ENCODE measurements around the gene TERT.
"Not testable (repeated sequence)": the region's sequence is repeated elsewhere in the genome, so short reads cannot be mapped to it uniquely, and the experiment has no call there.

Gene TERT

DNA sequence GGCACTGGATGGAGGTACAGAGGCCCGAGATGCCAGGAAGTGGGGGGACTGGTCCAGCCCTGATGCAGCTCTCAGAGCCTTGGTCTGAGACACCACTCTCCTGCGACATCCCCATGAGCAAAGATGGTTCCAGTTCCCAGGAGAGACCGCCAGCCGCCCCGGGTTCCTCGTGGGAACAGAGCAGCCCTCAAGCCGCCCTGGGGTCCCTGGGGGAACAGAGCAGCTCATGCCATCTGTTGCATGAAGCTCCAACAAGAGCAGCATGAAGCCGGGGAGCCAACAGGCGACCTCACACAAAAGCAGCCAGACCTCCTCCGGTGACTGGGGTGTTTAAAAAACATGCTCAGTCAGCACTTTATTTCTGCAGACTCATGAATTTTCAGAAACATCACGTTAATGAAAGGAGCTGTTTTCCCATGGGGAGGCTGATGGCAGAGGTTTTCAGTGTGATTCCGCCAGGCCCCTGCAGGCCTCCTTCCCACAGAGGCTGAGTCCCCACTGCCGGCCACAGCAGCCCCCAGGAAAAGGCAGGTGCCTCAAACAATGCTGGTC is 63.4 kb downstream of the TERT start:
- DNase-seq: no peak

DNA sequence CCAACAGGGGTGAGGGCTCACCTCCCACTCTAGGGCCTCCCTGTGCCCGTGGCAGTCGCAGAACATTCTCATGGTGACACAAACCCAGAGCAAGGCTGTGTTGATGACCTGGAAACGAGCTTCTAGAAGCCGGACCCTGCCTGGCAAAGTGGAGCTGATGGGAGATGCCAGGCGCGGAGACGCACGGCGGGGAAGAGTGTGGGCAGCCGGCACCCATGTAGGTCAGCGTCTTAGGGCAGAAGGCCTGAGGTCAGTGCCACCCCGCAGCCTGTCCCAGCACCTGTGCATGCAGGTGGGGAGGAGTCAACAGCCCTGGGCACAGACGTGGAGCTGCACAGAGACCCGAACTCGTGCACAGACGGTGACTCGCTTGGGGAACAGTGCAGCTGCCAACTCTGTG is 64.3 kb downstream of the TERT start:
- no peak for DNase-seq

DNA sequence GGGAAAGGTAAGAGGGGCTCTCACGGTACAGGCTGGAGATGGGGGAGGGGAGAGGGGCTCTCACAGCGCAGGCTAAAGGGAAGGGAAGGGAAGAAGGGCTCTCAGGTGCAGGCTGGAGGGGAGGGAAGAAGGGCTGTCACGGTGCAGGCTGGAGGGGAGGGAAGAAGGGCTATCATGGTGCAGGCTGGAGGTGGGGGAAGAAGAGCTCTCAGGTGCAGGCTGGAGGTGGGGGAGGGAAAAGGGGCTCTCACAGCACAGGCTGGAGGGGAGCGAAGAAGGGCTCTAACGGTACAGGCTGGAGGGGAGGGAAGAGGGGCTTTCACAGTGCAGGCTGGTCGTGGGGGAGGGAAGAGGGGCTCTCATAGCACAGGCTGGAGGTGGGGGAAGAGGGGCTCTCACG is 65.0 kb downstream of the TERT start:
- DNase-seq: no peak

DNA sequence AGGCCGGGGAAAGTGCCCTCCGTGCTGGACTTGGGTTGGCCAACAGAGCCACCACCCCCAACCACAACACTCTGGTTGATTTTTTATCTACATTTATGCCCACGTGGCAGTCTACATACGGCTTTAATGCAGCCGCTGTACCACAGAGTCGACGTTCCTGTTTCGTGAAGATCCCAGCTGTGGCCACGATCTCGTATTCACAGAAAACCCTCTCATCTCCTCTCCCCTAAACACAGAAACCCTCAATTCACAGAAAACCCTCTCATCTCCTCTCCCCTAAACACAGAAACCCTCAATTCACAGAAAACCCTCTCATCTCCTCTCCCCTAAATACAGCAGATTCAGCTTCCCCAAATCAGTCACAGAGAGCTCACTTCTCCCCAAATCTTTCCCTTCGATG is 65.8 kb downstream of the TERT start:
- not testable (repeated sequence) for DNase-seq

DNA sequence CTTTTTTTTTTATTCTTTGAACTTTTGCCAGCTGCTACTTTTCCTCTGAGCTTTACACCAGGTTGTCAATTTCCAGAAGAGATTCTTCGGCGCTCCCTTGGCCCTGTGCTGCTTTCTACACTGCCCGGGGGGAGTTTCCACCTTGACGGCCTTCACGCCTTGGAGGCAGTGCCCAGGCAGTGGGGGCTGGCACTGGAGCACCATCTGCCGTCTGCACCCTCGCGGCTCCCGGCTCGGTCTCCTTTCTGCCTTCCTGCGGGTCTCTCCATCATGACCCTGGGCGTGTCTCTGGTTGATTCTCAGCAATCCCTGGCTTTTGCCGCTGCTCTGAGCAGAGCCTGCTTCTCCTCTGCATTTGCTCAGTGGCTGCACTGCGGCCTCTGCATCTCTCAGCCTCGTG is 66.7 kb downstream of the TERT start:
- DNase-seq: no peak

DNA sequence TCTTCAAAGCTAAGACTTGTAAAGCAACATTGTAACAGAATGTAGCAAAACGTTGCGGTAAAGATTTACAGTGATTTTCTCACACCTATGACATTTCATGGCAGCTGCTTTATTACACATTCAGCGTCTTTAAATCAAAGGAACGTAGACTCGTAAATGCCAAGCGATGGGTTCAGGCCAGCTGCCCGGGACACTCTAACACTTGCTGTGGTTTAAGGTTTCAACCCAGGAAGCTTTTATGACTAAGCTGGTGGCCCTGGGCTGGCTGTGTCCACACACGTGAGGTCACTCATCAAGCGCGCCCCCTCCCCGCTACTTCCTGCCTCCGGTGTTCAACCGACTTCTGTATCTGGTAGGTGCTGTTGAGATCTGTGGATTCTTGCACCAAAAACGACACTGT is 67.2 kb downstream of the TERT start:
- no peak for DNase-seq

DNA sequence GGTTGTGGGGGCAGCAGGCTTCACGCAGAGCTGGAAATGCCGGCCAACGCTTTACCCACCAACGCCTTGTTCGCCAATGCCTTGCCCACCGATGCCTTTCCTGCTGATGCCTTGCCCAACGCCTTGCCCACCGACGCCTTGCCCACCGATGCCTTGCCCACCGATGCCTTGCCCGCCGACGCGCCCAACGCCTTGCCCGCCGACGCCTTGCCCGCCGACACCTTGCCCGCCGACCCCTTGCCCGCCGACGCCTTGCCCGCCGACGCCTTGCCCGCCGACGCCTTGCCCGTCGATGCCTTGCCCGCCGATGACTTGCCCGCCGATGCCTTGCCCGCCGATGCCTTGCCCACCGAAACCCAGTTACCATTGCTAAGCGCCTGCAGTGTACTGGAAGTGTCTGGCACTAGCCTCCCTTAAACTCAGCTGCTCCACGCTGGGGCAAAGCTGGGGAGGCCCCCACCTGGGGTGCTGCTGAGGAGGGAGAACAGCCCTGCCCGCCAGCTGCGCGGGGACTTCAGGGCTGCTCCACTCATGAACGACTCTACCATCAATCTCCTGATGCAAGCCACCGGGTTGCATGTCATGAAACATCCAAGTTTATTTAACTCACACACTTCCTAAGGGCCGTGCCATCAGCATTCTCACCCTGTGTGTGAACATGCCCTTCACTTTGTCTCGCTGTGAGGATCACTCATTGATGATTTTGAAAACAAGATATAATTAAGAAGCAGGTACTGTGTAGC is 67.9 kb downstream of the TERT start:
- no peak for DNase-seq

DNA sequence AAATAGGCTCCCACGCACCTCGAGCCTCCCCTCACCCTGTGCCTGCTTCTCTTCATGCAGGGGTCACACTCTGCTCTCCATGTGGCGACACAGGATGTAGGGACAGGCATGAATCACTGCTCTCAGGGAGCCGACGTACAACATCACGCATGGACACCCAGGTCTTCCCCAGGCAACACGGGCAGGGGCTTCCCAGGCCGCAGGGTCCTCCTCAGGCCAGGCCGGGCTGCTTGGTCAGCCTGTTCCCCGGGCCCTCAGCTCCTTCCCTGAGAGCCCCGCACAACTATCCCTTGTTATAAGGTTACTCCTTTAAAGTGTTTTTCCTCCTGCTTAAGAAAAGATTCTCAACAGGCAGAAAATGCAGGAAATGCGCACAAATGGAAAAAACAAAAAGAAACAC is 68.6 kb downstream of the TERT start:
- no peak for DNase-seq

DNA sequence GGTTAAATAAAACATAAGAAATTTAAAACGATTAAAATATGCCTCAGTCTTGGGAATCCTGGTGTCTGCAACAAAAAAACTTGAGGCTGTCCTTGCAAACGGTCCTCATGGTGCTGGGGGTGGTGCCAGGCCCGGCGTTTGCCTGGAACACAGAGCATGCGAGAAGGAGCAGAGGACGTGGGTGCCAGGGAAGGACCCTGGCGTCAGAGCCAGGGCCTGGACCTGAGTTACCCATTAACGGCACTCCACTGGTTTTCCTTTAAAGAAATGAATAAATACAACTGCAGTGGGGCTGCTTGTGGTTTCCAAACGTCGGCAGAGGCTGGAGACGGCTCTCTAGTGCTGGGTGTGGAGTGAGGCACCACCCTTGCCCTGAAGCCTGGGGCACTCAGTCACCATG is 69.8 kb downstream of the TERT start, which contains the start of gene SLC6A18:
Gene SLC6A18 (plus strand): TSS at position 301 of the 400 bp plus-strand sequence. CDS start 97 bp downstream, at position 398.
- no peak for DNase-seq

DNA sequence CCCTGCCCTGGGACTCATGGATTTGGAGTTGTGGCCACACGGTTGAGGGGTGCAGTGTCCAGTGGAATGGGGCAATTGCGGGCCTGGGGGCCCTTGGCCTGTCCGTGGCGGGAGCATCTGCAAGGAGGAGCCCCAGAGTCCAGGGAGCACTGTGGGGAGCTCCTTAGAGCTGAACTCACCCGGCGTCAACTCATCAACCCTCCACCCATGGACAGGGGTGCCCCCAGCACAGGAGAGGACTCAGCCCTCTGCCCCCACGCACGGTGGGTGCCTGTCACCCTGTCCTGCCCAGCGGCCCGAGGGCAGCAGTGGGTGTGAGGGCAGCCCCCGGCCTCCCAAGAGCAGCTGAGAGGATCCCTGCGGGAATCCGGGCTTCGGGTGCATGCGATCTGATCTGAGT is 70.2 kb downstream of the TERT start:
- DNase-seq: no peak

DNA sequence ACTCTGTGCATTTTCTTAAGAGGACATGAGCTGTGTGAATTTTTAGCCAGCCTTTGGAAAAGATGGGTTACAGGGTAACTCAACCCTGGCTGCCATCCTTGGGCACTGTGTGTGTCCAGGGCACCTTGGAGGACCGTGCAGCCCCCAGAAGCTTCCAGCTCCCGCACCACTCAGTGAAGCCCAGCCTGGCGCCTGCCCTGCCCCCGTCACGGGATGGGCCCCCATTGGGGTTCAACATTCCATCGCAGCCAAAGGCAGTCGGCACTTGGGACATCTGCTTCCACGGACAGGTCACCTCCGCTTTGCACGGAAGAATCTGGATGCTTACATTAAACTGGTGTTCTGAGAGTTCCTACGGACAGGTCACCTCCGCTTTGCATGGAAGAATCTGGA is 71.6 kb downstream of the TERT start:
- no peak for DNase-seq

DNA sequence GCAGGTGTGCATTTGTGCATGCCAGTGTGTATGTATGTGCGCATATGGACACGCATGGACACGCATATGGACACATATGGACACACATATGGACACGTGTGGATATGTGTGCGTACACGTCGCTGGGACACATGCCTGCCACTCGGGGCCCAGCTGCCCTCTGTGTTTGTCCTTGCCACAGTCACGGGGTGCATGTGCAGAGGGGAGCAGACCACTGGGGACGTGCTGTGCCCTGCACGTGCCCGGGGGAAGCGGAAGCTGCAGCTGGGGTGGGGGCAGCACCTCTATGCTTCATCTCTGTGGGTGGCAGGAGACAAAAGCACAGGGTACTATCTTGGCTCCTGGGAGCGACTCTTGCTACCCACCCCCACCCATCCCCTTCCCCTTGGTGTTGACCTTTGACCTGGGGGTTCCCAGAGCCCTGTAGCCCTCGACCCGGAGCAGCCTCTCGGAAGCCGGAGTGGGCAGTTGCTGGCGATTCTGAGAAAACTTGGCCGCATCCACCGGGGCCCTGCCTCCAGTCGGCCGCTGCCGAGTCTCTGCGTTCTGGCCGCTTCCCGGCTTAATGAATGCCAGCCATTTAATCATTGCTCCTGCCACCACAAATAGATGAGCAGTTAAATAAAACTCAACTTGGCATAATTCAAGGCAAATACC is 72.1 kb downstream of the TERT start:
- DNase-seq: no peak

DNA sequence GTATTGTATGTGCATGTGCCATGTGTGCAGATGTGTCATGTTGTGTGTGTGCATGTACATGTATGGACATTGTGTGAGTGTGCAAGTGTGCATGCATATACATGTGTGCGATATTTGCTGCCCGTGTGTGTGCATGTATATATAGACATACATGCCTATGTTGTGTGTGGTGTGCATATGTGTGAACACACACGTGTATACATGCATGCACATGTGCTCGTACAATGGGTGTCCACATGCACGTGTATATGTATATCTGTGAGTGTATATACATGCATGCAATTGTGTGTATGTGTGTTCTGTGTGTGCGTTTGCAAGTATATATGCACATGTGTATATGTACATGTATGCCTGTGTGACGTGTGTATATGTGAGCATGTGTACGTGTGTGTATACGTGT is 72.7 kb downstream of the TERT start:
- DNase-seq: no peak

DNA sequence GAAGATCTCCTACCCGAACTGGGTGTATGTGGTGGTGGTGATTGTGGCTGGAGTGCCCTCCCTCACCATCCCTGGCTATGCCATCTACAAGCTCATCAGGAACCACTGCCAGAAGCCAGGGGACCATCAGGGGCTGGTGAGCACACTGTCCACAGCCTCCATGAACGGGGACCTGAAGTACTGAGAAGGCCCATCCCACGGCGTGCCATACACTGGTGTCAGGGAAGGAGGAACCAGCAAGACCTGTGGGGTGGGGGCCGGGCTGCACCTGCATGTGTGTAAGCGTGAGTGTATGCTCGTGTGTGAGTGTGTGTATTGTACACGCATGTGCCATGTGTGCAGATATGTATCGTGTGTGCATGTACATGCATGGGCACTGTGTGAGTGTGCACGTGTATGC is 73.1 kb downstream of the TERT start:
- DNase-seq: no peak

DNA sequence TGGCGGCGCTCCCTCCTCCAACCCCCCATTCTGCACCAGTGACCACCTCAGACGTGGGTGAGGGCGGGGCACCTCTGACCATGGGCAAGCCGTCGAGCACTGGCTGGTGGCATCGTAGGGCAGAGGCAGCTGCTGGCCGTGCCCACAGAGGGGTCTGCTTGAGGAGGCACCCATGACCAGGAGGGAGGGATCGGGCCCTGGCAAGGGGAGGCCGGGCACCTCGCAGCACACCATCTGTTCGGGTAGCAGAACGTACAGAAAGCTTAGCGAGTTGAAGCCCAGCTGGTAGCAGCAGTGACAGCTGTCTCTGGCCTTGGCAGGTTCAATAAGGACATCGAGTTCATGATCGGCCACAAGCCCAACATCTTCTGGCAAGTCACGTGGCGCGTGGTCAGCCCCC is 74.0 kb downstream of the TERT start:
- DNase-seq: no peak

DNA sequence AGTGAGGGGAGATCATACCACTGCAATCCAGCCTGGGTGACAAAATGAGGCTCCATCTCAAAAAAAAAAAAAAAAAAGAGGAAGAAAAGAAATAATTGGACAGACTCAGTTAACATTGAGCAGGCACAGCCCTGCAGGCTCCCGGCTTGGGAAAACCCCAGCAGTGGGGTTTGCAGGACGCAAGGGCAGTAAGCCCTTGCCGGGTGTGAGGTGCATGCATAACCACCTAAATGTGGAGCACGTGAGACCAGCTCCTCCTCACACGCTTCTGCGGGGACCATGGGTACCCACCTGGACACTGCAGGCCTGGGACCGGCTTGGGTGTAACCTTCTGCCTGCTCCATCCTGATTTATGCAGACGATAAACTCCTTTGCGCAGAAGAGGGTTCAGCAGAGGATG is 74.5 kb downstream of the TERT start:
- no peak for DNase-seq

DNA sequence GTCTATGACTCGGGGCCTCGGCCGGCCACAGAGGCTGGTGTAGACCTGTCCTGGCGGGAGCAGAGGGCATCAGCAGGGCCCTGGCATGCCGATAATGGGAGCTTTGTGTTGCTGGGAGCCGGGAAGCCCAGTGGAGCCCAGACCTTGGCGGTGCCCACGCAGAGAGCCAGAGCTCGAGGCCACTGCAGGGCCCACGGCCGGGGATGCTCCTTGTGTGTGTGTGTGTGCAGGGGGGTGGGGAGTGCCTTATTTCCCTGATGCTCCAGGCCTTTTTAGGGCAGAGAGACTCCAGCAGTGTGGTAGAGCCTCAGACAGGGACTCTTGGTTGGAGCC is 75.1 kb downstream of the TERT start:
- no peak for DNase-seq

DNA sequence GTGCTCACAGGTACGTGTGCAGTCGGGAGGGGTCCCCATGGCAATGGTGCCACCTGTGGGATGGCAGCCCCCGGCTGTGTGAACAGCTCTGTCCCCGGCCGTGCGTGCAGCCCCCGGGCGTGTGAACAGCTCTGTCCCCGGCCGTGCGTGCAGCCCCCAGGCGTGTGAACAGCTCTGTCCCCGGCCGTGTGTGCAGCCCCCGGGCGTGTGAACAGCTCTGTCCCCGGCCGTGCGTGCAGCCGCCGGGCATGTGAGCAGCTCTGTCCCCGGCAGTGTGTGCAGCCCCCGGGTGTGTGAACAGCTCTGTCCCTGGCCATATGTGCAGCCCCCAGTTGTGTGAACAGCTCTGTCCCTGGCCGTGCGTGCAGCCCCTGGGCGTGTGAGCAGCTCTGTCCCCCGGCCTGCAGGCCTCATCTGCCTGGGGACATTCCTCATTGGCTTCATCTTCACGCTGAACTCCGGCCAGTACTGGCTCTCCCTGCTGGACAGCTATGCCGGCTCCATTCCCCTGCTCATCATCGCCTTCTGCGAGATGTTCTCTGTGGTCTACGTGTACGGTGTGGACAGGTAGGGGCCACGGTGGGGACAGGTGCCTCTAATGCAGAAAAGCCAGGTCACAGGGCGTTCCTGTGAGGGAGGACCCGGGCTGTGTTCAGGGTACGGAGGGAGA is 75.6 kb downstream of the TERT start:
- DNase-seq: no peak

DNA sequence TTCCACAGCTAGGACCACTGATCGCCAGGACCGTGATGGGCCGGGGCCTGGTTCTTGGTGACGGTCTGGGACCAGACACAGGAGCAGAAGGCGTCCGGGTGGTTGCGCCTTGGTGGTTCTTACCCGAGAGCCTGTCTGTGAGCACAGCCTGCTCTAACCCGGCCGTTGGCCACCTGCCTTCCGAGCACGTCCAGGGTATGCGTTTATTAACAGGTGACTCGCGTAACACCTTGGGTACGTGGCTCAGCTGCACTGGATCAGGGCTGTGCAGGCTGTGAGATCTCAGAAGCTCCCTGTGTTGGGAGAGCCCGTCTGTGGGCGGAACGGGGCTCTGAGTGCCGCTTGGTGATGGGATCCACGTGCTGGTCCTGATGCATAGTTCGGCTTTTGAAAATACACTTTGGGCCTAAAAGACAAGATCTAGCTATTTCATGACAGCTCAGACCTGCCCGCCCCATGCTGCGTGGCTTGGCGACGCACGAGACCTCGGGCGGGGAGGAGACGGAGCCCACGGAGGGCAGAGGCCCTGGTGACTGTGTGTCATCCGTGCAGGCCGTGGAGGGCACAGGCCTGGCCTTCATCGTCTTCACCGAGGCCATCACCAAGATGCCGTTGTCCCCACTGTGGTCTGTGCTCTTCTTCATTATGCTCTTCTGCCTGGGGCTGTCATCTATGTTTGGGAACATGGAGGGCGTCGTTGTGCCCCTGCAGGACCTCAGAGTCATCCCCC is 76.4 kb downstream of the TERT start:
- no peak for DNase-seq

DNA sequence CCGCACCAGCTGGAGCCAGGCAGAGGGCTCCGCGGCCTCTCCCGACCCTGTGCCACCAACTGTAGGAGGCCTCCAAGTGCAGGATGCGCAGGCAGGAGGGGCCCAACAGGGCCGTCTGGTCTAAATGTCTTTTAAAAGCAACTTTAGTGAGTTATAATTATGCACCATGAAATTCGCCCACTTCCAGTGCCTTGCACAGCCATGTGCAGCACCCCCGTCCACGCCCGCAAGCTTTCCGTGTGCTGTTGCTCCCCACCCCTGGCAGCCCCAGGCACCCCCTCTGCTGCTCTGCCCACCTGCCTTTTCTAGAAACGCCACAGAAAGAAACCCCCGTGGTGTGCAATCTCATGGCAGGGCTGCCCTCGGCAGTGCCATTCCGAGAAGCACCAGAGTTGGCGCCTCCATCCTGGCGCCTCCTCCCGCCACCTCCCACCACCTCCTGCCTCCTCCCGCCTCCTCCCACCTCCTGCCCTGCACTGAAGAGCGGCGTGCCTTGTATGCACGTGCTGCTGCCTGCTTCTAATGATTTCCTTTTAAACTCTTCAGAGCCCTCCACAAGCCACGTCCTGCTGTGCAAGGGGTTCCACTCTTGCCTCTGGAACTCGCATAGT is 77.2 kb downstream of the TERT start:
- DNase-seq: no peak

DNA sequence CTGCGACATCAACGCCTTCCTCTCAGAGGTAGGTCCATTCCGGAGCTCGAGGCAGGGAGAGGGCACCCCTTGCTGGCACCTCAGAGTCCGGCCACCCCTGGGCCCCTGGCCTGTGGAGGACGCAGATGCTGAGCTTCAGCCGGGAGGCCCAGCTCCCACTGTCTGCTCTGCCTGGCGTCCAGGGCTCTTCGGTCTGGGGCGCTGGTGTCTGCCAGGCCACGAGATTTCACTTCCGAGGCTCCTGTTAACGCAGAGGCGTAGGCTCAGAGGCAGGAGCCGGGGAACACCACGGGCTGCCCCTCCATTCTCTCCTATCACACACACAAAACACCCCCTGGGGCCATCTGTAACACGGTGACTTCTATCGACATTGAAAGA is 78.0 kb downstream of the TERT start:
- no peak for DNase-seq

DNA sequence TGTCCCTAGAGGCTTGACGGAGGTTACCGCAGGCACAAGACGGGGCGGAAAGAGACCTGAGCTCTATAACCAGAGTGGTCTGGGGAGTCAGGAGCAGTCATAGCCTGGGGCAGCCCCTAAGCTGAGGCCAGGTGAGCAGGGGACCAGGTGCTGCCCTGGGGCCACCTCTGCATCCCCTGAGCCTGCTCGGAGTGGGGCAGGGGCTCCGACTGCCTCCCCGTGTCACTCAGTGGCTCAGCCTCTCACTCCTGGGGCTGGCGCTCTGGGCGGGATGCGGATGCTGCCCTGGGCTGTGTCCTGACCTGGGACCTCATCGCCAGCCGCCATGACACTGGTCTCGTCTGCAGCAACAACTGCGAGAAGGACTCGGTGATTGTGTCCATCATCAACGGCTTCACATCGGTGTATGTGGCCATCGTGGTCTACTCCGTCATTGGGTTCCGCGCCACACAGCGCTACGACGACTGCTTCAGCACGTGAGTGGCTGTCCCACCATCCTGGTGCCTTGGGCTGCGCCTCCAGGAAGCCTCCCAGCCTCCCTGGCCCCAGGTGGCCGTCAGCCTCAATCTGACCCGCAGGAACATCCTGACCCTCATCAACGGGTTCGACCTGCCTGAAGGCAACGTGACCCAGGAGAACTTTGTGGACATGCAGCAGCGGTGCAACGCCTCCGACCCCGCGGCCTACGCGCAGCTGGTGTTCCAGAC is 78.5 kb downstream of the TERT start:
- no peak for DNase-seq
